SIG-M5 treated with dmso at 0.1 percent for 504 hours (cell line): ENCODE data around the gene SCARB1.

Source experiments
- DNase-seq: peaks from one replicate; lab custom pipeline; 2025; ENCODE audit not compliant: unreplicated experiment; lab: John Stamatoyannopoulos, UW

The SCARB1 gene

DNA sequence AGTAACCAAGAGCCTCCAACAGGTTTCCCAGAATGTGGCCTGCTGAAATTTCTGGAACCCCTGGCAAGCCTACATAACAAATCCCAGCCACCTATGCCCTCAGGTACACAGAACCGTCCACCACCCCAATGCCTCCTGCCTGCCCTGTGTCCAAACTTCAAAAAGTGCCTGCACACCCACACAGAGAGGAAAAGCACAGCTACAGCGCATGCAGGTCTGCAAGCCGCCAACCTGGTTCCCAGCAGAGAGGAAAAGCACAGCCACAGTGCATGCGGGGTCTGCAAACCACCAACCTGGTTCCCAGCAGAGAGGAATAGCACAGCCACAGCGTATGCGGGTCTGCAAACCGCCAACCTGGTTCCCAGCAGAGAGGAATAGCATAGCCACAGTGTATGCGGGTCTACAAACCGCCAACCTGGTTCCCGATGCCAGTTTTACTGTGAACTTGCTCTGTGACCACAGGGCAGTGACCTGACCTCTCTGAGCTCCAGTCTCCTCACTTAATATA lies 113.5 kb downstream of the SCARB1 start:
- no peak for DNase-seq

DNA sequence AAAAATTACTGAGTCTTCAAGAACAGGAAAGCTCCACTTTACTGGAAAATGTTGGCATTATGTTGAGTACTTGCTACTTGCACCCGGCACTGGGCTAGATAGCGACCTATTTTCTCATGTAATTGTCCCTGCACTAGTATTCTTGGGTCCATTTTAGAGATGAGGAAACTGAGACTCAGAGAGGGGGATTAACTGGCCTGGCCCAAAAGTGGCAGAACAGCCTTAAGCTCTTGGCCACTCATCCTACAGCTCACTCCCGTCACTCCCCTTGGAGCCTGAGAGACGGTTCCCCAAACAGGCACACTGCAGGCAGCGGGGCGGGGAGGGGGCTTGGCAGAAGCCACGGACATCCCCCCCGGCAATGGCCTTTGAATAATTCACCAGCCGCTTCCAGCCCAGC lies 113.9 kb downstream of the SCARB1 start:
- DNase-seq: no peak

DNA sequence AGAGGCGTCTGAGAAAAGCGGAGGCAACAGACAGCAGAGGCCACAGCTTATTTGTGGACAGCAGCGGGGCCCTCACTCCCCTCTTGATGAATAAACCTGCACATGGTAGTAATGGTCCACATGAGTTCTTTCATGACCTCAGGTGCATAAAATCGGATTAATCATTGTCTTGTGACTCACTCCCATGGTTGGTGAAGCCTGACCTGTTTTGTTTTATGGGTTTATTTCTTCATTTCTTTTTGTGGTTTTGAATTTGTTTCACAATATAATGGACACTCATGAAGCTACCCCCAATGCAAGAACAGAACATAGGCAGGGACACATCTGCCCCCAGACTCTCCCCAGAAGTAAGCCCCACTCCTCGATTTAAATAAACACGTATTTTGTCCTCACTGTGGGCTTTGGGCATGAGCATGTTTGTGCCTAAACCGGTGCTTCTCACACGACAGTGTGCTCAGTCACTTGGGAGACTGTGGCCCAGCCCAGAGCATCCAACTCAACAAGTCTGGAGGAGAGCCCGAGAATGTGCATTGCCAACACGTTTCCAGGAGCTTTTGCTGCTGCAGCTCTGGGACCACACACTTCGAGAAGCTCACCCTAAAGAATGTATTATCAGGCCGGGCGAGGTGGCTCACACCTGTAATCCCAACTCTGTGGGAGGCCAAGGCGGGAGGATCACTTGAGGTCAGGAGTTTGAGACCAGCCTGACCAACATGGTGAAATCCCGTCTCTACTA lies 116.1 kb downstream of the SCARB1 start:
- DNase-seq: peak; percentile 53

DNA sequence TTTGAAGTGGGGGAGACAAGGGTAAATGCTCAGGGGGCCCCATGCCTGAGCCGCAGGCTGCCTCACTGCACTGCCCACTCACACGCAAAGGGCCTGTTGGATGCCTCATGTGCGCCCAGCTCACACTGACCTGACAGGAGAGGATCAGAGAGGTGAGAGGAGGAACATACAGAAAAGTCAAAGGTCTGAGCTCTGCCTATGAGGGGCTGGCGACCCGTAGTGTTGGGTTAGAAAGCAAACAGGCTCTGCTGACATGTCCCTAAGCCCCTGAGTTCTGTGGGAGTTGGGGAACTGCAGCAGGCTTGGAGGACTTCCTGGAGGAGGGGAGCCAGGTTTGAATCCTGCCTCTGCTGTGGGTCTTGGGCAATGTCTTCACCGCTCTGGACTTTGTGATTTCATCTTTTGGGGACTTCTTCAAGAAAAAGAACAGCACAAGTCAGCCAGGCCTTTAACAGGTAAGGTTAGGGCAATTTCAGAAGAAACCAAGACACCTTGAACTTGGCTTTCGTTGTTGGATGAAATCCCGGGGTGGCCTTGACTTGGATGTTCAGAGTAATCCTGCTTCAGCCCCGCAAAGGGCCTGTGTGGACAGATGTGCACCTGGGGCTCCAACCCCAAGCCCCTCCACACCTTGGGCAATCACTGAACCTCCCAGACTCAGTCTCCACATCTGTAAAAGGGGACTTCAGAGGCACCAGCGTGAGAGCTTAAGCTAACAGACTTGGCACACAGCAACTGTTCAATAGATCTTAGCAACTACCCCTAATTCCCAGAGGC lies 116.8 kb downstream of the SCARB1 start:
- no peak for DNase-seq

DNA sequence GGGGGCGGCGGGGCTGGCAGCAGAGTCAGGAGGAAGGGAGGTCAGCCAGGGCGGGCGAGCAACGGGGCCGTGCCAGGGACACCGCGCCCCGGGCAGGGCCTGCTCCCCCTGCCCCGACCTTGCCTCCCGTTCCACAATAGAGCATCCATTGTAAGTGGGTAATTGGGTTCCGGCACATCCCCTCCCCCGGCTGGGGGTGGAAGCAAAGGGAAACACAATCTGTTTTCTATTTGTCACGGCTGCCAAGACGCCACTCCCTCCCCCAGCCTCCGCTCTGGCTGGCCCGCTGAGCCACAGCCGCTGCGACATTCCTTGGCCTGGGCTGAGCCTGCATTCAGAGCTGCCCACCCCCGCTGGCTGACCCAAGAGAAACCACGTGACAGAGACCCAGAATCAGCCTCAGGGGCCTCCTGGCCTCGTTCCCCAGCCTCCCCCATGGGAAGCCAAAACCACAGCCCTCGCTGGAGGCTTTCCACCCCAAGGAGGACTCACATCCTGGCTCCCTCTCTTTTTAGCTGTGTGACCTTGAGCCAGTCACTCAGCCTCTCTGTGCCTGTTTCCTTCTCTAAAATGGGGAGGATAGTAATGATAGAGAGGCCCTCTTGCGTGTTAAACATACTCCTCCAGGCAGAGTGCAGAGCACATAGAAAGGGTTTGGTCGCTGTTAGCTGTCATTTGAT lies 117.6 kb downstream of the SCARB1 start:
- DNase-seq: no peak

DNA sequence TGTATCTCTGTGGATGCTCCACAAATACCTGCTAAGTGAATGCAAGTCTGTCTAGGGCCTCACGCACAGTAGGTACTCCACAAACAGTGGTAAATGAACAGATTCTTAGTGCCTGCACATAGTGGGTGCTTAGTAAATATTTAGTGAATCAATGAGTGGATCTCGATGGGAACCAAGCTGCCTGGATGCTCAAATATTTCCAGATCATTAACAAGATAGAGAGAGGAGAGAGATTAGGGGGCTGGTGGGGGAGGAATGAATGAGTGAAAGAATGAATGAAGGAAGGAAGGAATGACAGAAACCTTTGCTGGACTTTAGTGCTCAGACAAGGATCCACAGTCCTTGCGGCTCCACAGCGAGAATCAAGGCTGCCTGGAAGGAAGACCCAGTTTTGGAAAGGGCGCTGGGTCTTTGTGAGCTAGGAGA lies 118.2 kb downstream of the SCARB1 start:
- no peak for DNase-seq

DNA sequence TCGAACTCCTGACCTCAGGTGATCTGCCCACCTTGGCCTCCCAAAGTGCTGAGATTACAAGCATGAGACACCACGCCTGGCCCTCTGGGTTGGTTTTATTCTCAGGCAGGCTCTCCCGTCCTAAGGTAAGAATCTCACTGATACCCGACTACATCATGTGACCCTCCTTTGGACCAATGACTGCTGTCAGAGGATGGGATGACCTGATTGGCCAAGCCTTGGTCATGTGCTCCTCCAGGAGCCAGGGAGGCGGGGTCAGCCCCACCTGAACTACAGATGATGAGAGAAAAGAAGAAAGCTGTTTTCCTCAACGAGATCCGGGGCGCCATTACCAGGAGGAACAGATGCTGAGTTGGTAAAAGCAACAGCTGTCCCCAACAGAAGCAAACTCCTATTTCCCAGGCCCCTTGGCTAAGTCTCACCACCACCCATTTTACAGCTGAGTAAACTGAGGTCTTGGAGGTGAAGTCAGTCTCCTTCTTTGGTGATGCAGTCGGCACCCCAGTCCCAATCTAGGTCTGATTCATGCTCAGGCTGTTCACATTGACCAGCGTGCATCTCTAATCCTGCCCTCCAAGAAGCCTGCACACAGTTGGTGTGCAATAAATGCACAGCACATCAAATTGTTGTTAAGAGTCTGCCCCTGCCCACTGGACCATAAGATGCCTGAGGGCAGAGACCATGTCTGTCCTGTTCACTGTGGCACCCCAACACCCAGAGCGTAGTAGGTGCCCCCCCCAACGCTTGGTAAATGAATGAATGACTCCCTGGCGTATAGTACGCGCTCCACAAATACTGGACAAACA lies 118.8 kb downstream of the SCARB1 start:
- DNase-seq: no peak

DNA sequence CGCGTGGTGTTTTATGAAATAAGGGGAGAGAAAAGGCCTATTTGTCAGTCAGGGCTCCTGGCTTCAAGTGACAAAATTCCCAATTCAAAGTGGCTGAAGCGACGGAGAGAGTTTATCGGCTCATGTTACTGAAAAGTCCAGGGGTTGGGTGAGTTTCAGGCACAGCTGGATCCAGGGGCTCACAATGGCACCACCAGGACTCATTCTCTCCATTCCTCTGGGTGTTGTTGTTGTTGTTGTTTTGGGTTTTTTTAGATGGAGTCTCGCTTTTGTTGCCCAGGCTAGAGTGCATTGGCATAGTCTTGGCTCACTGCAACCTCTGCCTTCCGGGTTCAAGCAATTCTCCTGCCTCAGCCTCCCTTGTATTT lies 119.4 kb downstream of the SCARB1 start:
- DNase-seq: no peak

DNA sequence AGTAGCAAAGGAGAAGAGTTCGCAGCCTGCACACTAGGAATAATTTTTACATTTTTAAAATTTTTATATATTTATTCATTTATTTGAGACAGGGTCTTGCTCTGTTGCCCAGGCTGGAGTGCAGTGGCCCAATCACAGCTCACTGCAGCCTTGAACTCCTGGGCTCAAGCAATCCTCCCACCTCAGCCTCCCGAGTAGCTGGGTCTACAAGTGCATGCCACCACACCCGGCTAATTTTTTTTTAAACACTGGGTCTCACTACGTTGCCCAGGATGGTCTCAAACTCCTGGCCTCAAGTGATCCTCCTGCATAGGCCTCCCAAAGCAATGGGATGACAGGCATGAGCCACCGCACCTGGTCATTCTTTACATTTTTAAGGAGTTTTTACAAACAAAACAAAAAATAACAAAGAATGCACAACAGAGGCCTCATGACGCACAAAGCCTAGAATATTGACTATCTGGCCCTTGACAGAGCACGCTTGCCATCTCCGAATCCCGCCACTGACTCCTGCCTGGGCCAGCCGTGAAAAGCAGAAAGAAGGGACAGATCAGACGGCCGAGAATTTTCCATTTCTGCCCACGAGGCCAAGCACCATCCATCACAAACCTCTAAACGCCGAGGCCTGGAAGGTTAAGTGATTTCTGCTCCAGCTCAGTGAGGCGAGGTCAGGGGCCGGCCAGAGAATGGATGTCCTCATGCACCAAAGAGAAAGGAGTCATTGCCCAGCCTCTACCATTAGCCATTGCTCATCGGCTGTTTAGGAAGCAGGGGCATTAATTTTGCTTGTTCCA lies 120.0 kb downstream of the SCARB1 start:
- DNase-seq: no peak

DNA sequence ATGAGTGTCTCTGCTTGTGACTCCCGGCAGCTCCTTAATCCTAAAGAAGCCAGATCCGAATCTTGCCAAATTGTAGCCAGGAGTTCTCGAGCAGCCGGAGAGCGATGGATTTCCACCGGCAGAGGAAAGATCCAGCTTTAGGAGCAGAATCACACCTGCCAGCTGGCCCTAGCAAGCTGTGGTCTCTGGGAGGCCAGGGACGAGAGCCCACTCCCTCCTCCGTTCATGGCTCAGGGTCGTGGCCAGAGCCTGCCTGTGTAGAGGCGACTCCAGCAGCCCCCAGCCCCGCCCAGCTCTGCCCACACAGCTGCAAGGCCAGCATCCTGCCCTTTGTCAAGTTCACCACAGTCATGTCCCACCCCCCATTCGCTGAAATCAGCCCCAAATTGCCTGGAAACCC lies 121.0 kb downstream of the SCARB1 start:
- DNase-seq: no peak

DNA sequence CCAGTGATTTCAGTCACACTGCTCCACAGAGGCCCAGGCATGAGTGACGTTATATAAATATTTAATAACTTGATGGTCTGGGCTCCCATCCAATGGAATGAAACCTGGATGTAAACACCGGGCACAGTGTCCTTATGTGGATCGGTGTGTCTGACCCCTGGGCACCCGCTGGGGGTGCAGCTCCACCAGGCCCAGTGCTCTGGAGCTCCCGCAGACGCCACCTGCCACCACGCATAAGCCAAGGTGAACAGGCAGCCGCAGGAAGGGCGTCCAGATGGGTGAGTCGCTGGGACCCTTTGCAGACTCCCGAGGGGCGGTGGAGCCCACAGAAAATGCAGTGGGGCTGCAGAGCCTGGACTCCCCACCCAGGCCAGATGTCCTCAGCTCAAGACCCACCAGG lies 121.6 kb downstream of the SCARB1 start:
- DNase-seq: no peak

DNA sequence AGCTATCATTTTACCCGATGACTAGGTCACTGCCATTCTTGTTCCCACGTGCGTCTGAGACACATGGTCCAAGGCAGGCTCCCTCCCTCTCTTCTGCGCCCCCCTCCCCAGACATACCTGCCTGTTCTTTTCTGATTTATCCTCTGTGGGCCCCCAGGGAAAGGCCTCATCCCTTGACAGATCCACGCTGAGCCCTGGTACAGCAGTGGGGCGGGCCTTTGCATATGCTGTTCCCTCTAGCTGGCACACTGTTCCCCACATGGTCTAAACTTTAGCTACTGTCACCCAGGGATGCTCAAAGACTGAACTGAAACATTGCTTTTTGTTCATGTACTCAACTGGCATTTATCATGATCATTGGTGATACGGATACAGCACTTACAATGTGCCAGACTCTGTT lies 122.5 kb downstream of the SCARB1 start:
- no peak for DNase-seq

DNA sequence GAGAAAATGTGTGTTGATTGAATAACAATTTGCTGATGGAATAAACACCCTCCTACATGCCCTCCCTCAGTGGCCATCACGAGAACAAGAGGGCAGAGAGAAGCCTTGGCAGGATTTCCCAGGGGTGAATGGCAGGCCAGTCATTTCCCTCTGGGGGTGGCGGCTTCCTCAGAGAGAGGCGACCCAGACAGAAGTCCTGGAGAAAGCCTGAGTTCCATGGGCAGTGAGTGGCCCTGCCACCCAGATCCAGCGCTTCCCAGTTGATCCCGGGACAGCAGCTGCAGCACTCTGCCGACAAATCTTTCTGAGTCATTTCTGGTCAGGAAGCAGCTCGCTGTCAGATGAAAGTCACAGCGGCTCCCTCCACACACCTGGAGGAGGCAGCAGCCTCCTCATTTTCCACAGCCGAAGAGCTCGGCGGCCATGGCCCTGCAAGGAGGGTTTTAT lies 123.0 kb downstream of the SCARB1 start:
- no peak for DNase-seq

DNA sequence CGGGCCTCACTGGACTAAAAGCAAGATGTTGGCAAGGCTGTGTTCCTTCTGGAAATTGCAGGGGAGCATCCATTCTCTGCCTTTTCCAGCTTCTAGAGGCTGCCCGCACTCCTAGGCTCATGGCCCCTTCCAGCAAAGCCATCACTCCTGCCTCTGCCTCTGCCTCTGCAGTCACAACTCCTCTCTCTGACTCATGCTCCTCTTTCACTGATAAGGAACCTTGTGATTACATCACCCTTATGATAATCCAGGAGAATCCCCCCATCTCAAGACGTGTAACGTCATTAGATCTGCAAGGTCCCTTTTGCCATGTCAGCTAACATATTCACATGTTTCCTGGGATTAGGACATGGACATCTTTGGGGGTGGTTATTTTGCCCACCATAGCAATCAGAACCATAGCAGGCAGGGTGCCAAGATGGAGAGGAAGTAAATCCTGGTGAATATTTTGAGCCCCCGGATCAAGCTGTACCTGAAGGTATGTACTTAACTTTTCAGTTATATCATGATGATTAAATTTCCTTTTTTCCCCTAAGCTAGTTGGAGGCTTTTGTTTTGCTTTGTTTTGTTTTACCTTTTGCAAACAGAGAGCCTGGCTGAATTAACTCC lies 123.6 kb downstream of the SCARB1 start:
- peak; percentile 65 for DNase-seq

DNA sequence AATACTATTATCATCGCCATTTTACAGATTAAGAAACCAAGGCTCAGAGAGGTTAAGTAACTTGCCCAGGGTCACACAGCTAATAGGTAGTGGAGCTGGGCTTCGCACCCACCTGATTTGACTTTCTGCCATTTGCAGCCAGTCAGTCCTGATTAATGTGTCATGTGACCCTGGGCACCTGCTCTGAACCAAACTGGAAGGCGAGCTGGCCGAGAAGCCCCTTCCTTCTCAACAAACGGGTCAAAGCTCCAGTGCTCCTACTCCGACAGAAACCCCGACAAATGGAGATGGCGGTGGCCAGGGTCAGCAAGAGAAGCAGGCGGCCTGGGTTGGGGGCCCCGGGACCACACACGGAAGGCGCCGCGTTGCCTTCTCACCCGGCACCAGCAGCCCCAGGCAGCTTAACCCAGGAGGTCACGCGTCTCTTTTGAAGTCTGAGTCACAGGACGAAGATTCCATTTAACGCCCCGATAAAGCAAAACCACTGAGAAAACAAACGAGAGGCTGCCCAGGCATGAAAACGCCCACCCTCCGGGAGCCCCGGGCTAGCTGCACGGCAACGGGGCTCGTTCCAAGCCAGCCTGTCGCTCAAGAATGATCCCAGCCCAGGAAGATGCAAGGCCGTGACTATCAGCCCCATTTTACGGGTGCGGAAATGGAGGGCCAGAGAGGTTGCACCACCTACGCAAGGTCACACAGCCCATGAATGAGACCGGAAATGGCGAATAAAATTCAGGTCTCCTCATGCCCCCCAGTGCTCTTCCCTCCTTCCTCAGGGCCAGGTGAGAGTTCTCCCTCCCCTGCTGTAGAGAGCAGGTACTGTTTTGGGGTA lies 124.8 kb downstream of the SCARB1 start:
- no peak for DNase-seq

DNA sequence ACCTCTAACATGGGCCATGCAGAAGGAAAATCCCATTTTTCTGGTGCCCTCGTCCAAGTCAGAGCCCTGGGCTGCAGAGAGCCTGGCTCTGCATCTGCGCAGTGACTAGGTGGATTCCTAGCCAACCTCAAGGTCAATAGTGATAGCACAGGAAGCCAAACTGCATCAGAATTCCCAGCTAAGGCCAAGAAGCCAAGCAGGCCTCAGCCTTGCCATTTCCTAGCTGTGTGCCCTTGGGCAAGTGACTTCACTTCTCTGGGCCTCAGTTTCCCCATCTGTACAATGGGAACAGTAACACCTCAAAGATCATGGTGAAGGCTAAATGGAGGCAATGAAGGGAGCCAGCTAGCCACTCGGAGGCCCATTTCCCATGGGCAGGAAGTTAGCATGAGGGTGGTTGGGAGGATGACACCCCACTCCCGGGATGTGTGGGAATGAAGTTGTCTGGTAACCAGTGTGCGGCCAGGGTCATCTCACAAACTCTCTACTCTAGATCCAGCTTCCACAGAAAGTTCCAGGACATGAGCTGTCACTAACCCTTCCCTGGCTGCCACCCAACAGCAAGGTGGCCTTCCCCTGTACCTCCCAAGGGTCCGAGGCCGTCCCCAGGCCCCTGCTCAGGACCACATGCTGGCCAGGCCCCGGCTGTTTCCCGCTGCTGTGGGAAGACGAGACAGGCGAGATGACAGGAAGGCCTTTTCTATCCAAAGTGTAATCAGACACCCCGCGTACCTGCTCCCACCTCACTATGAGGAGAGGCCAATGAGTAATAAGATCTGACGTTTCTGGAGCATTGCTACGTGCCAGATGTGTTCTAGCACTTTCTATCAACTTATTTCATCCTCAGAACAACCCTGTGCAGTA lies 125.7 kb downstream of the SCARB1 start:
- no peak for DNase-seq

DNA sequence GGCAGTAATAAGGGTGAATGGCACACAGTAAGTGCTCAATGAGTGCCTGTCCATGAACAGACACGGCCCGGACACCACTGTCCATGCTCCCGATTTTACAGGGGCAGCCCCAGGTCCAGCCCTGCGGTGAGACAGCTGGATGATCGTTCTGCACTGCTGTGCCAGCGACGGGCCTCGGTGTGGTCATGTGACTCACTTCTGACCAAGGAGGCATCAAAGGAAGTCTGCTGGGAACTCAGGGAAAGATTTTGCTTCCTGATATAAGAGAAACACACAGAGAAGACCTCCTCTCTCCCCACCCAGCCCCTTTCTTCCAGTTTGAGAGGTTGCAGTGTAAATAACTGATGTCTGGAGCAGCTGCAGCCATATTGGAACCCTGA lies 126.6 kb downstream of the SCARB1 start:
- DNase-seq: no peak
